Medulla oblongata (tissue), 1 donor: ENCODE results near the gene ANK3.
A peak's percentile ranks its signal among the peaks of the same experiment; 100 is the strongest.

Source experiments
- DNase-seq: peaks from one replicate; pipeline ENCODE4 v3.0.0-alpha.2; 2015; ENCODE audit errors: extremely low spot score

ANK3 gene

GRCh38 chr10:60175441-60175971 is 214.2 kb downstream of the ANK3 start:
- DNase-seq, result no peak

- peak; percentile 66 for DNase-seq
Measured at GRCh38 chr10:60172363-60172990, 217.2 kb downstream of the ANK3 start.

GRCh38 chr10:60171436-60172013 is 218.2 kb downstream of the ANK3 start:
- no peak for DNase-seq

- DNase-seq, result no peak
Measured at GRCh38 chr10:60170250-60170649, 219.4 kb downstream of the ANK3 start.

- no peak for DNase-seq
Measured at GRCh38 chr10:60169111-60169510, 220.6 kb downstream of the ANK3 start.

- DNase-seq, result no peak
Measured at GRCh38 chr10:60167050-60167449, 222.6 kb downstream of the ANK3 start.

- no peak for DNase-seq
Measured at GRCh38 chr10:60163786-60164185, 225.9 kb downstream of the ANK3 start.

- no peak for DNase-seq
Measured at GRCh38 chr10:60162631-60163030, 227.0 kb downstream of the ANK3 start.

GRCh38 chr10:60155943-60156683 is 233.6 kb downstream of the ANK3 start:
- DNase-seq, result peak; percentile 47

- no peak for DNase-seq
Measured at GRCh38 chr10:60155099-60155877, 234.4 kb downstream of the ANK3 start.

- DNase-seq, result no peak
Measured at GRCh38 chr10:60149003-60149402, 240.7 kb downstream of the ANK3 start.

- no peak for DNase-seq
Measured at GRCh38 chr10:60148266-60148840, 241.3 kb downstream of the ANK3 start.

- DNase-seq, result no peak
Measured at GRCh38 chr10:60147576-60148265, 242.0 kb downstream of the ANK3 start.

GRCh38 chr10:60147025-60147424 is 242.7 kb downstream of the ANK3 start:
- no peak for DNase-seq

- no peak for DNase-seq
Measured at GRCh38 chr10:60144099-60144498, 245.6 kb downstream of the ANK3 start.

- DNase-seq, result no peak
Measured at GRCh38 chr10:60142736-60143135, 246.9 kb downstream of the ANK3 start.

GRCh38 chr10:60141896-60142559 is 247.6 kb downstream of the ANK3 start:
- no peak for DNase-seq

- DNase-seq, result no peak
Measured at GRCh38 chr10:60140651-60141632, 248.7 kb downstream of the ANK3 start.
